Measurements from ENCODE around the gene ZNF805.

- TF ChIP-seq EZH2phosphoT487 (IDR thresholded peaks at IDR 0.05; ENCODE audit: insufficient read depth, low read depth) (no peak), EZH2 (IDR thresholded peaks at IDR 0.05; ENCODE audit: insufficient read depth, poor library complexity, severe bottlenecking) (no peak)
Measured at GRCh38 chr19:57293719-57294118, 53.3 kb downstream of the ZNF805 start.

All from GM23248 (cell line).